Liver (tissue), 9 donors: Measurements from ENCODE around the gene ZSWIM7. TPM values are rescaled to one million over a fixed set of nuclear protein-coding genes. Genes with fewer than 3 reads are reported as not detected.

Experiments
- DNase-seq: peaks from one replicate; pipeline ENCODE4 v3.0.0-alpha.2; 2017; ENCODE audit warnings: low spot score
- H3K27ac ChIP-seq, 2 donors: one replicate each; pipeline ENCODE4 v1.7.0; 2013; ENCODE audit warnings: inconsistent platforms in 2 of 2, low read length in 2 of 2, control low read depth in 1 of 2, low read depth in 1 of 2, mild to moderate bottlenecking in 1 of 2
- H3K27me3 ChIP-seq, 4 donors: one replicate each; pipeline versions ENCODE4 v1.6.1 to v1.7.0; 2013; ENCODE audit warnings: low read length in 3 of 4, inconsistent platforms in 1 of 4, mild to moderate bottlenecking in 1 of 4, moderate library complexity in 1 of 4; ENCODE audit not compliant: control insufficient read depth in 4 of 4, insufficient read depth in 4 of 4
- H3K36me3 ChIP-seq, 4 donors: one replicate each; pipeline versions ENCODE4 v1.6.1 to v1.7.0; 2013; ENCODE audit warnings: low read length in 3 of 4, mild to moderate bottlenecking in 3 of 4, low read depth in 1 of 4, moderate library complexity in 1 of 4; ENCODE audit not compliant: control insufficient read depth in 4 of 4, insufficient read depth in 3 of 4
- H3K4me1 ChIP-seq, 4 donors: one replicate each; pipeline versions ENCODE4 v1.6.1 to v1.7.0; 2013; ENCODE audit warnings: low read length in 3 of 4, mild to moderate bottlenecking in 3 of 4, moderate library complexity in 1 of 4; ENCODE audit not compliant: control insufficient read depth in 4 of 4, insufficient read depth in 4 of 4
- H3K4me3 ChIP-seq, 3 donors: one replicate each; pipeline versions ENCODE4 v1.6.1 to v1.7.0; 2013; ENCODE audit warnings: low read length in 3 of 3, control low read depth in 1 of 3, low read depth in 1 of 3, mild to moderate bottlenecking in 1 of 3
- H3K9ac ChIP-seq, 2 donors: one replicate each; pipeline ENCODE4 v1.7.0; 2013; ENCODE audit warnings: low read length in 2 of 2, mild to moderate bottlenecking in 2 of 2, moderate library complexity in 2 of 2, control low read depth in 1 of 2, low read depth in 1 of 2
- H3K9me3 ChIP-seq, 4 donors: one replicate each; pipeline versions ENCODE4 v1.6.1 to v1.7.0; 2013; ENCODE audit warnings: low read length in 3 of 4; ENCODE audit not compliant: control insufficient read depth in 4 of 4
- ATF3 ChIP-seq: IDR thresholded peaks from 2 replicates; pipeline ENCODE4 v1.6.1; 2016; ENCODE audit warnings: antibody characterized with exemption
- CTCF ChIP-seq: fragments of 150-350 bp; IDR thresholded peaks from 2 replicates; pipeline ENCODE4 v1.5.1; 2017; ENCODE audit warnings: improper control_type of control experiment, low read depth, low read length; ENCODE audit not compliant: missing input control
- EGR1 ChIP-seq, 2 donors: IDR thresholded peaks; 2 replicates each; pipeline ENCODE4 v1.6.1; 2016 to 2018; ENCODE audit warnings: antibody characterized with exemption in 2 of 2, low read depth in 2 of 2
- FOXA1 ChIP-seq: IDR thresholded peaks from 2 replicates; pipeline ENCODE4 v1.6.1; 2016; ENCODE audit warnings: antibody characterized with exemption
- FOXA2 ChIP-seq: IDR thresholded peaks from 2 replicates; pipeline ENCODE4 v1.6.1; 2016; ENCODE audit warnings: antibody characterized with exemption
- GABPA ChIP-seq, 2 donors: IDR thresholded peaks in 1 of 2; conservative IDR thresholded peaks in 1 of 2; 2 replicates each; pipeline ENCODE4 v1.6.1; 2016; ENCODE audit warnings: antibody characterized with exemption in 2 of 2, mild to moderate bottlenecking in 1 of 2, moderate library complexity in 1 of 2
- HNF4A ChIP-seq, 2 donors: conservative IDR thresholded peaks; 2 replicates each; pipeline ENCODE4 v1.6.1; 2016; ENCODE audit warnings: antibody characterized with exemption in 2 of 2, mild to moderate bottlenecking in 2 of 2
- HNF4G ChIP-seq: IDR thresholded peaks from 2 replicates; pipeline ENCODE4 v1.6.1; 2016; ENCODE audit warnings: antibody characterized with exemption
- JUND ChIP-seq, 2 donors: IDR thresholded peaks; 2 replicates each; pipeline ENCODE4 v1.6.1; 2016; ENCODE audit warnings: antibody characterized with exemption in 2 of 2
- MAX ChIP-seq: IDR thresholded peaks from 2 replicates; pipeline ENCODE4 v1.6.1; 2016; ENCODE audit warnings: antibody characterized with exemption
- NR2F2 ChIP-seq: IDR thresholded peaks from 2 replicates; pipeline ENCODE4 v1.6.1; 2016; ENCODE audit warnings: antibody characterized with exemption
- RAD21 ChIP-seq, 2 donors: IDR thresholded peaks; 2 replicates each; pipeline ENCODE4 v1.6.1; 2016; ENCODE audit warnings: antibody characterized with exemption in 2 of 2, mild to moderate bottlenecking in 2 of 2
- REST ChIP-seq: IDR thresholded peaks from 2 replicates; pipeline ENCODE4 v1.6.1; 2016; ENCODE audit warnings: antibody characterized with exemption, mild to moderate bottlenecking
- RXRA ChIP-seq, 2 donors: IDR thresholded peaks; 2 replicates each; pipeline ENCODE4 v1.6.1; 2017 to 2018; ENCODE audit warnings: antibody characterized with exemption in 2 of 2, mild to moderate bottlenecking in 1 of 2
- SP1 ChIP-seq: IDR thresholded peaks from 2 replicates; pipeline ENCODE4 v1.6.1; 2018; ENCODE audit warnings: antibody characterized with exemption, mild to moderate bottlenecking
- TAF1 ChIP-seq: conservative IDR thresholded peaks from 2 replicates; pipeline ENCODE4 v1.6.1; 2016; ENCODE audit warnings: antibody characterized with exemption, mild to moderate bottlenecking
- YY1 ChIP-seq: IDR thresholded peaks from 2 replicates; pipeline ENCODE4 v1.6.1; 2016; ENCODE audit warnings: antibody characterized with exemption, mild to moderate bottlenecking
- ZBTB33 ChIP-seq: IDR thresholded peaks from 2 replicates; pipeline ENCODE4 v1.6.1; 2016; ENCODE audit warnings: antibody characterized with exemption
- WGBS: extraction: QIAGEN DNeasy Blood & Tissue Kit; methylation state at CpG from one replicate; pipeline ENCODE4 v1.1.7; 2013; 5-methylcytosine and 5-hydroxymethylcytosine counted together
- polyA plus RNA-seq, 2 donors: library from polyadenylated mRNA; stranded (reverse) in 1 of 2; unstranded in 1 of 2; fragments of 200-250 nt in 1 of 2; fragments of >200 nt in 1 of 2; fragmentation: Nextera tagmentation in 1 of 2; extraction: Ambion mirVana in 1 of 2; gene quantifications; one replicate each; pipeline versions ENCODE4 v1.2.1 to v1.2.3, GENCODE V29; 2013 to 2015
- total RNA-seq, 2 donors: library from RNA; depleted of rRNA; stranded (reverse); fragments of >200 nt; gene quantifications; one replicate each; pipeline ENCODE4 v1.2.3, GENCODE V29; 2014
- donor health status: healthy.
- donor health status: healthy.
- donor health status: healthy.
- donor health status: healthy.
- donor health status: healthy.

ZSWIM7 gene
- total and polyA plus RNA-seq, 4 donors: 7.1 to 27.0 (median 13.8) TPM

GRCh38 chr17:15935891-15936290, 63.6 kb downstream of the ZSWIM7 start:
- WGBS: 96% methylated on average over 7 of the region's 7 CpGs
- H3K4me3 ChIP-seq: no peak overlapping the region
- H3K27ac ChIP-seq: no peak overlapping the region
- H3K9ac ChIP-seq: no peak overlapping the region
- no peaks in the 10 kb centered on the region for H3K27me3 ChIP-seq
- DNase-seq: no peak
- H3K4me1 ChIP-seq: no peaks in the 10 kb centered on the region
- H3K36me3 ChIP-seq: no peaks in the 10 kb centered on the region
- TF ChIP-seq RXRA (IDR thresholded peaks at IDR 0.05) (no peak), NR2F2 (no peak), FOXA1 (no peak), GABPA (IDR thresholded peaks at IDR 0.05 in 1 of 2, conservative IDR thresholded peaks at IDR 0.05 in 1 of 2) (no peak), HNF4A (conservative IDR thresholded peaks at IDR 0.05) (no peak)
- H3K9me3 ChIP-seq: no peaks in the 10 kb centered on the region

- no peak for DNase-seq
- Histone ChIP-seq H3K27ac (no peak overlapping the region), H3K4me3 (no peak overlapping the region), H3K9me3 (no peaks in the 10 kb centered on the region), H3K4me1 (no peaks in the 10 kb centered on the region), H3K9ac (no peak overlapping the region), H3K36me3 (no peaks in the 10 kb centered on the region), H3K27me3 (no peaks in the 10 kb centered on the region)
- 96% methylated on average over 5 of the region's 5 CpGs for WGBS
- TF ChIP-seq MAX (no peak), CTCF (no peak)
Measured at GRCh38 chr17:15934866-15935265, 64.6 kb downstream of the ZSWIM7 start.

- no peak for DNase-seq
- no peak overlapping the region for H3K27ac ChIP-seq
- no peak overlapping the region for H3K4me3 ChIP-seq
Measured at GRCh38 chr17:15931394-15931793, 68.1 kb downstream of the ZSWIM7 start.

More at GRCh38 chr17:15931394-15931793, 68.1 kb downstream of the ZSWIM7 start:
- Histone ChIP-seq H3K9me3 (no peaks in the 10 kb centered on the region), H3K9ac (no peak overlapping the region), H3K27me3 (no peaks in the 10 kb centered on the region), H3K36me3 (no peaks in the 10 kb centered on the region), H3K4me1 (no peaks in the 10 kb centered on the region)
- no peak for TF ChIP-seq ATF3
- TF ChIP-seq EGR1 (IDR thresholded peaks at IDR 0.05; ENCODE audit: low read depth in 2 of 2): no peak
- no peak for TF ChIP-seq TAF1
- TF ChIP-seq RAD21 (IDR thresholded peaks at IDR 0.05): no peak
- TF ChIP-seq NR2F2: no peak
- no peak for TF ChIP-seq HNF4G
- no peak for TF ChIP-seq MAX
- TF ChIP-seq CTCF: no peak
- no peak for TF ChIP-seq SP1
- TF ChIP-seq FOXA2: no peak
- no peak for TF ChIP-seq REST
- no peak for TF ChIP-seq HNF4A (conservative IDR thresholded peaks at IDR 0.05)
- no peak for TF ChIP-seq FOXA1
- no peak for TF ChIP-seq RXRA (IDR thresholded peaks at IDR 0.05)
- TF ChIP-seq JUND (IDR thresholded peaks at IDR 0.05): no peak
- TF ChIP-seq GABPA (IDR thresholded peaks at IDR 0.05 in 1 of 2, conservative IDR thresholded peaks at IDR 0.05 in 1 of 2): no peak
- no peak for TF ChIP-seq YY1
- no peak for TF ChIP-seq ZBTB33
